Upper lobe of right lung (tissue), 1 donor: ENCODE results near the gene MSI1. TPM values are rescaled to one million over a fixed set of nuclear protein-coding genes. Genes with fewer than 3 reads are reported as not detected.

ENCODE experiments used
- ATAC-seq: fragments of 200-7000 bp; cut with Tn5 transposase; one replicate; pipeline ENCODE4 v1.9.1; 2020; ENCODE audit warnings: mild to moderate bottlenecking, moderate library complexity
- DNase-seq: peaks from one replicate; pipeline ENCODE4 v3.0.0-alpha.2; 2020
- H3K27ac ChIP-seq: fragments of 200-600 bp; one replicate; pipeline ENCODE4 v1.8.0; 2022
- H3K27me3 ChIP-seq: fragments of 200-600 bp; one replicate; pipeline ENCODE4 v1.8.0; 2022; ENCODE audit warnings: mild to moderate bottlenecking
- H3K36me3 ChIP-seq: fragments of 200-600 bp; one replicate; pipeline ENCODE4 v1.8.0; 2022
- H3K4me1 ChIP-seq: fragments of 200-600 bp; one replicate; pipeline ENCODE4 v1.8.0; 2022
- H3K4me3 ChIP-seq: fragments of 200-600 bp; one replicate; pipeline ENCODE4 v1.8.0; 2022; ENCODE audit warnings: mild to moderate bottlenecking
- H3K9me3 ChIP-seq: fragments of 200-600 bp; one replicate; pipeline ENCODE4 v1.8.0; 2022
- CTCF ChIP-seq: fragments of 200-600 bp; IDR thresholded peaks from one replicate; pipeline ENCODE4 v1.8.0; 2022; ENCODE audit warnings: antibody characterized with exemption
- intact Hi-C: fragments of 100-400 bp; cut with DNase I; formaldehyde crosslinking; loops from one replicate; pipeline ENCODE4 v1.11.0; 2022
- total RNA-seq: library from RNA; stranded (reverse); fragmentation: NEBNext Ultra II Directional; extraction: Animal tissue kit (Norgen Biotek cat#: 25700); gene quantifications from one replicate; pipeline ENCODE4 v1.2.1, GENCODE V29; 2021
- donor health status: DM: no; HTN: yes; CAD: no; lungs with severe emphysema.

MSI1 gene
- total RNA-seq, 1 donor from 2014 or later, result 0.46 TPM

DNA sequence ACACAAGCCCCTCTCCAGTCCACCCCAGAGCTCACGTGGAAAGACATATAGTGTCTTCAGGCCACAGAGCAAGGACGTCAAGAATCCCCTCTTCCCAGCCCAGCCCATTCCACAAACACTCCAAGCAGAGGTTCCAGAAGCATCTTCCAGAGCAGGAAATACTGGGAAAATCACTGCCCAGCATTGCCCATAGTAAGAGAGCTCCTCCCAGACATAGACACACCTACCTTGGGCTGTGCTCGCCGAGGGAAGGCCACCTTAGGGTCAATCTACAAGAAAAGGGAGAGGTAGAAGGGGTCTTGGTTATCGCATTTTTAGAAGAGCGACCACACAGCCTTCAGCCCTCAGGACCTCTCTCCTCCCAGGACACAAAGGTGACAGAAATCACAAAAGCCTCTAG lies 4.5 kb downstream of the MSI1 start:
- Histone ChIP-seq H3K4me3 (no peak overlapping the region), H3K4me1 (peaks cover 4% of the 10 kb centered on the region), H3K36me3 (no peaks in the 10 kb centered on the region), H3K27ac (no peak overlapping the region), H3K9me3 (no peaks in the 10 kb centered on the region), H3K27me3 (peaks cover 31% of the 10 kb centered on the region)
- ATAC-seq (no peak), DNase-seq (no peak)
- intact Hi-C loops, result loop anchor here (10.0 kb wide), 1 partner anchor 60 kb away; no protein-coding TSS in a partner anchor
- no peak for TF ChIP-seq CTCF

DNA sequence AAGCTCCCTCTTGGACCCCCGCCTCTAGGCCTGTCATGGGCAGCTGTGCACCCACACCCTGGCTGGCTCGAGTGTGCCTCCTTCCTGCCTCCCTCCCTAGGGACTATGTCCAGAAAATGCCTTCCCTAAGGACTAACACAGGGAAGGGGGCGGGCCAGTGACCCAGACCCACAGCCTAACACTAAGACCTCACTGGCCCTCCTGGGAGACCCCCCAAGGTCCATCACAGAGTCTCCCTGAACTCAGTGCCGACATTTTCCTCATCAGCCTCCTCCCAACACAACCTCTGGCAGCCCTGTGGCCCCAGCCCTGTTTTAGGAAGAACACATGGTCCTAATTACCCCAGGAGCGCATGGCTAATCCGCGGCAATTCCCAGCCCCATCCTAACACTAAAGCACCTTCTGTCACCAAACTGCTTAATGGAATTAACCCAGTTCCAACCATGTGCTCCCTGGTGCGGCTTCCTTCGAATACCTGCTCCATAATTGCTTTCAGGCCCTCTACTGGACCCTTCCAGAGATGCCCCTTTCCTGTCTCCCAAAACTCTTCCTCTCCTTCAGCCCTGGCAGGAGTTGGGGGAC lies 5.6 kb downstream of the MSI1 start:
- H3K27ac ChIP-seq, result no peak overlapping the region
- DNase-seq (no peak), ATAC-seq (no peak)
- TF ChIP-seq CTCF, result no peak
- intact Hi-C loops, result loop anchor here (10.0 kb wide), 1 partner anchor 61 kb away; no protein-coding TSS in a partner anchor
- H3K36me3 ChIP-seq, result no peaks in the 10 kb centered on the region
- no peak overlapping the region for H3K4me3 ChIP-seq
- H3K4me1 ChIP-seq, result peaks cover 1% of the 10 kb centered on the region
- no peaks in the 10 kb centered on the region for H3K9me3 ChIP-seq
- H3K27me3 ChIP-seq, result peaks cover 26% of the 10 kb centered on the region

DNA sequence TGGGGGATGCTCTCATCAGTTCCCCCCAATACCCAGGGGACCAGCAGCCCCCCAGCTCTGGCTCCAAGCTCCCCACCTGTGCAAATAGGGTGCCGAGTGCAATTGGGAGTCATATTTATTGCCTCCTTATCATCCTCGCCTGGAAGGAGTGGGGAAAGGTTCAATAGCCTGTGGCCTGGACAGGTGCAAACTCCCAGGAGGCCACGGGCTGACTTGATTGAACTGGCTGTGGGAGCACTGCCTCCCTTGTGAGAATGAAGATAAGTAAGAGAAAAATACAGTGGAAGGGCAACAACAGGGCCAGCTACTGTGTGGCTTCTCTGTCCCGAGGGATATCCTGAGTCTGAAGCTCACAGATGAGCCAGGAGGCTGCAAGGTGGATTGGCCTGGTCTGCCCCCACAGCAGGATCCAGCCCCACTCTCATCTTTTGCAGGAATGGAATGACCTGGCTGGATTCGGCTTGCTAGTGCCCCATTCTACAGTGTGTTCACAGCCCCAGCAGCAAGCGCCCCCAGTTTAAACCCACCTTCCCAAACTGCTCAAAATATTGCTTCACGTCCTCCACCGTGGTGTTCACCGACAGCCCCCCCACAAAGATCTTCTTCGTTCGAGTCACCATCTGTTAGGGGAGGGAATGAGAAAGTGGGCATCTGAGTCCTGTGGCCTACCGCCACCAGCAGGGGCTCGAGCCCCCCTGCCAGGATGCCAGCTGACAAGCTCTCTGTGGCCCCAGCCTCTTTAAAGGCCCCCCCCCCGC lies 6.3 kb downstream of the MSI1 start:
- intact Hi-C loops, result loop anchor here (10.0 kb wide), 1 partner anchor 62 kb away; no protein-coding TSS in a partner anchor
- DNase-seq (no peak), ATAC-seq (no peak)
- no peak overlapping the region for H3K27ac ChIP-seq
- no peak for TF ChIP-seq CTCF
- H3K4me1 ChIP-seq, result no peaks in the 10 kb centered on the region
- H3K9me3 ChIP-seq, result no peaks in the 10 kb centered on the region
- no peak overlapping the region for H3K4me3 ChIP-seq
- peaks cover 19% of the 10 kb centered on the region for H3K27me3 ChIP-seq
- H3K36me3 ChIP-seq, result no peaks in the 10 kb centered on the region

DNA sequence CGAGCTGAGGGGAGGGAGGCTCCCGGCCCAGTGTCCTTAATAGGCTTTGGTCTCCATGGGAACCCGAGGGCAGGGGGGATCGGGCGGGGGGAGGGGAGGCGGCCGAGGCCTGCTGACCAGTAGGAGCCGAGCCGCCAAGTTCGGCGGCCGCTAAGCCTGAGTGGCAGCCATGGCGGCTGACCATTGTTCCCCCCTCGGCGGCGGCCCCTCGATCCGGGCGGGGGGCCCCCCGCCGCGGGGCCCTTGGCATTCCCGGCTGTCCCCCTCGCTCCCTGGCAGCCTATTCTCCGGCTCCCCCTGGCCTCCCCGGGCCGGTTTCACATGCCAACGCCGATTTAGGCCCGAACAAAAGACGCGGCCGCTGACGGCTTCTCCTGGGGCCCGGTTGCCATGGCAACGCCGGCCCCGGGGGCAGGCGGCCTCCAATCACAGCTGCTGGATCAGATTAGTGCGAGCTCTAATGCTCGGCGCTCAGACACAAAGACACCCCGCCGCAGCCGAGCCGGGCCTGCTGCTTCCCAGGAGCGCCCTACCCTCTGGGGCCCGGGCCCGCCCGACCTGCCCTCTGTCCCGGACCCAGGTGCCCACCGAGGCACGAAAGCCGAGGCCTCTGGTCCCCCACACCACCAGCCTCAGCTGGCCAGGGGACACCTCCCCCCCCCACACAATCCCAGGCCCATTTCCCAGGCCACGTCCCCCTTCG lies 7.3 kb downstream of the MSI1 start:
- no peak for ATAC-seq
- no peak for TF ChIP-seq CTCF
- intact Hi-C loops, result loop anchor here (10.0 kb wide), 1 partner anchor 63 kb away; no protein-coding TSS in a partner anchor
- no peak for DNase-seq
- no peaks in the 10 kb centered on the region for H3K4me1 ChIP-seq
- H3K9me3 ChIP-seq, result no peaks in the 10 kb centered on the region
- H3K4me3 ChIP-seq, result peak overlapping the region; percentile 28
- H3K27ac ChIP-seq, result no peak overlapping the region
- no peaks in the 10 kb centered on the region for H3K36me3 ChIP-seq
- H3K27me3 ChIP-seq, result peaks cover 16% of the 10 kb centered on the region

- TF ChIP-seq CTCF, result no peak
- intact Hi-C loops, result no loop called here
- Histone ChIP-seq H3K4me1 (no peaks in the 10 kb centered on the region), H3K9me3 (no peaks in the 10 kb centered on the region), H3K27ac (no peak overlapping the region), H3K4me3 (no peak overlapping the region), H3K27me3 (peaks cover 16% of the 10 kb centered on the region), H3K36me3 (no peaks in the 10 kb centered on the region)
- ATAC-seq, result no peak
- no peak for DNase-seq
Observed at GRCh38 chr12:120359128-120359527, 9.8 kb downstream of the MSI1 start.
